Gastroesophageal sphincter (tissue), 4 donors: Measurements from ENCODE around the gene MAPK7. TPM values are rescaled to one million over a fixed set of nuclear protein-coding genes. Genes with fewer than 3 reads are reported as not detected.

Source experiments
- ATAC-seq: fragments of 150-250 bp; one replicate; pipeline ENCODE4 v1.9.1; 2016; ENCODE audit warnings: mild to moderate bottlenecking, moderate library complexity
- H3K27ac ChIP-seq, 4 donors: fragments of 200-600 bp; sonication (generic) in 3 of 4; 1 replicate in 3 of 4; 2 replicates in 1 of 4; pipeline ENCODE4 v1.5.1; 2016 to 2019
- H3K27me3 ChIP-seq: fragments of 200-600 bp; sonication (generic); one replicate; pipeline ENCODE4 v1.5.1; 2019
- H3K36me3 ChIP-seq, 2 donors: fragments of 200-600 bp; sonication (generic); one replicate each; pipeline ENCODE4 v1.5.1; 2019; ENCODE audit warnings: control low read depth in 1 of 2
- H3K4me1 ChIP-seq, 3 donors: fragments of 200-600 bp; sonication (generic); 1 replicate in 2 of 3; 2 replicates in 1 of 3; pipeline ENCODE4 v1.5.1; 2016 to 2019; ENCODE audit warnings: control low read depth in 2 of 3
- H3K4me3 ChIP-seq, 2 donors: fragments of 200-600 bp; sonication (generic); one replicate each; pipeline ENCODE4 v1.5.1; 2019; ENCODE audit warnings: mild to moderate bottlenecking in 1 of 2, moderate library complexity in 1 of 2
- H3K9me3 ChIP-seq, 3 donors: fragments of 200-600 bp; sonication (generic); one replicate each; pipeline ENCODE4 v1.5.1; 2017 to 2019; ENCODE audit warnings: control low read depth in 2 of 3
- CTCF ChIP-seq, 4 experiments: fragments of 200-600 bp in 2 of 4; fragments of 450-650 bp in 2 of 4; sonication (generic) in 1 of 4; IDR thresholded peaks; one replicate each; pipeline ENCODE4 v1.5.1; 2017 to 2019; ENCODE audit warnings: antibody characterized with exemption in 4 of 4, mild to moderate bottlenecking in 2 of 4, moderate library complexity in 2 of 4
- EP300 ChIP-seq: sonication (generic); formaldehyde crosslinking; IDR thresholded peaks from one replicate; pipeline ENCODE4 v1.6.1; 2017; ENCODE audit warnings: antibody characterized with exemption, mild to moderate bottlenecking
- POLR2A ChIP-seq, 2 donors: fragments of 450-650 bp; IDR thresholded peaks; one replicate each; pipeline ENCODE4 v1.6.1; 2017; ENCODE audit warnings: antibody characterized with exemption in 2 of 2, mild to moderate bottlenecking in 2 of 2, moderate library complexity in 1 of 2
- POLR2AphosphoS5 ChIP-seq: sonication (generic); formaldehyde crosslinking; IDR thresholded peaks from one replicate; pipeline ENCODE4 v1.6.1; 2017; ENCODE audit warnings: antibody characterized with exemption
- WGBS, 2 donors: methylation state at CpG; one replicate each; pipeline ENCODE4 v1.1.5; 2018; ENCODE audit warnings: low coverage in 1 of 2; 5-methylcytosine and 5-hydroxymethylcytosine counted together
- total RNA-seq, 4 donors: library from RNA; depleted of rRNA; stranded (reverse); fragments of >200 nt; gene quantifications; one replicate each; pipeline ENCODE4 v1.1.0, GENCODE V29; 2016

Gene MAPK7
- total RNA-seq, 4 donors from 2014 or later: 11.7 to 43.0 (median 28.0) TPM

- WGBS, 2 donors: 0 to 65% methylated on average over 1 to 7 of the region's 9 CpGs
- TF ChIP-seq CTCF (IDR thresholded peaks at IDR 0.05): no peak
Observed at GRCh38 chr17:19385521-19385983, 7.3 kb downstream of the MAPK7 start.

GRCh38 chr17:19386051-19386929 lies 8.0 kb downstream of the MAPK7 start:
- WGBS, 2 donors: 18 to 43% methylated on average over 8 to 9 of the region's 20 CpGs
- Histone ChIP-seq H3K4me3 (peak overlapping the region; percentile 2 to 44), H3K36me3 (peaks cover 0 to 29% of the 10 kb centered on the region in 2 donors), H3K9me3 (no peaks in the 10 kb centered on the region), H3K4me1 (peaks cover 8 to 99% (median 69%) of the 10 kb centered on the region in 3 donors), H3K27ac (peak overlapping the region; percentile 91 to 98 (median 96)), H3K27me3 (no peaks in the 10 kb centered on the region)
- TF ChIP-seq EP300: no peak
- peak; percentile 55 for TF ChIP-seq POLR2AphosphoS5
- ATAC-seq: peak; percentile 68

More at GRCh38 chr17:19385521-19385983, 7.3 kb downstream of the MAPK7 start:
- no peak for ATAC-seq
- H3K36me3 ChIP-seq: peaks cover 0 to 36% of the 10 kb centered on the region in 2 donors
- peaks cover 8 to 100% (median 68%) of the 10 kb centered on the region in 3 donors for H3K4me1 ChIP-seq
- H3K27me3 ChIP-seq: no peaks in the 10 kb centered on the region
- no peaks in the 10 kb centered on the region for H3K9me3 ChIP-seq
- peak overlapping the region; percentile 91 to 98 (median 96) for H3K27ac ChIP-seq
- H3K4me3 ChIP-seq: peak overlapping the region in 1 of 2 donors; percentile 44

- WGBS, 2 donors: 0 to 20% methylated on average over 1 to 3 of the region's 22 CpGs
- Histone ChIP-seq H3K4me1 (peaks cover 10 to 99% (median 69%) of the 10 kb centered on the region in 3 donors), H3K36me3 (peaks cover 0 to 19% of the 10 kb centered on the region in 2 donors), H3K27me3 (no peaks in the 10 kb centered on the region), H3K27ac (peak within 1 kb of the TSS; percentile 91 to 98 (median 96)), H3K4me3 (peak within 1 kb of the TSS; percentile 2 to 44), H3K9me3 (no peaks in the 10 kb centered on the region)
- peak; percentile 63 for ATAC-seq
- TF ChIP-seq CTCF (IDR thresholded peaks at IDR 0.05) (no peak), POLR2AphosphoS5 (peak; percentile 77)
Observed at GRCh38 chr17:19386974-19387920, 8.9 kb downstream of the MAPK7 start, which contains the start of gene MFAP4. Gene MFAP4 (minus strand): TSS chr17:19387190. CDS start chr17:19387155, 35 bp downstream.

GRCh38 chr17:19387921-19388521 lies 9.7 kb downstream of the MAPK7 start:
- no peaks in the 10 kb centered on the region for H3K27me3 ChIP-seq
- peak overlapping the region in 1 of 2 donors; percentile 44 for H3K4me3 ChIP-seq
- H3K36me3 ChIP-seq: peaks cover 0 to 11% of the 10 kb centered on the region in 2 donors
- H3K27ac ChIP-seq: peak overlapping the region; percentile 91 to 98 (median 96)
- H3K4me1 ChIP-seq: peaks cover 11 to 99% (median 68%) of the 10 kb centered on the region in 3 donors
- TF ChIP-seq CTCF (IDR thresholded peaks at IDR 0.05): no peak
- no peak for TF ChIP-seq POLR2AphosphoS5
- TF ChIP-seq EP300: no peak
- TF ChIP-seq POLR2A (IDR thresholded peaks at IDR 0.05): no peak
- WGBS, 2 donors: 67 to 83% methylated on average over 1 to 2 of the region's 2 CpGs
- H3K9me3 ChIP-seq: no peaks in the 10 kb centered on the region
- ATAC-seq: peak; percentile 37
